Stimulated activated CD8-positive, alpha-beta memory T cell treated with anti-CD3 and anti-CD28 coated beads, Interleukin-4, amount 100 ng/mL, for 48 hours (primary cell): Measurements from ENCODE around the gene DPYD.
"Not testable (repeated sequence)": the region's sequence is repeated elsewhere in the genome, so short reads cannot be mapped to it uniquely, and the experiment has no call there.

Source experiments
- DNase-seq: peaks from one replicate; pipeline ENCODE4 v3.0.0-alpha.2; 2020

The DPYD gene

GRCh38 chr1:97258597-97258996, 662.2 kb downstream of the DPYD start:
- DNase-seq: no peak

GRCh38 chr1:97254731-97255463, 665.9 kb downstream of the DPYD start:
- no peak for DNase-seq

GRCh38 chr1:97252925-97253324, 667.9 kb downstream of the DPYD start:
- no peak for DNase-seq

- no peak for DNase-seq
Observed at GRCh38 chr1:97252076-97252475, 668.8 kb downstream of the DPYD start.

GRCh38 chr1:97247196-97247595, 673.6 kb downstream of the DPYD start:
- DNase-seq: no peak

GRCh38 chr1:97245682-97246081, 675.2 kb downstream of the DPYD start:
- DNase-seq: no peak

GRCh38 chr1:97245026-97245425, 675.8 kb downstream of the DPYD start:
- no peak for DNase-seq

- DNase-seq: no peak
Observed at GRCh38 chr1:97243973-97244560, 676.8 kb downstream of the DPYD start.

GRCh38 chr1:97238816-97239215, 682.0 kb downstream of the DPYD start:
- no peak for DNase-seq

- DNase-seq: not testable (repeated sequence)
Observed at GRCh38 chr1:97231354-97231753, 689.5 kb downstream of the DPYD start.

GRCh38 chr1:97212671-97213070, 708.2 kb downstream of the DPYD start:
- no peak for DNase-seq

- no peak for DNase-seq
Observed at GRCh38 chr1:97210307-97210706, 710.5 kb downstream of the DPYD start.

GRCh38 chr1:97209381-97209957, 711.4 kb downstream of the DPYD start:
- DNase-seq: no peak

GRCh38 chr1:97207868-97208267, 713.0 kb downstream of the DPYD start:
- DNase-seq: no peak

GRCh38 chr1:97204468-97204867, 716.4 kb downstream of the DPYD start:
- DNase-seq: no peak

GRCh38 chr1:97202481-97203380, 718.1 kb downstream of the DPYD start:
- no peak for DNase-seq

- DNase-seq: no peak
Observed at GRCh38 chr1:97201641-97202040, 719.2 kb downstream of the DPYD start.

GRCh38 chr1:97200595-97200994, 720.2 kb downstream of the DPYD start:
- no peak for DNase-seq

GRCh38 chr1:97196825-97197516, 723.9 kb downstream of the DPYD start:
- DNase-seq: no peak

- DNase-seq: no peak
Observed at GRCh38 chr1:97192872-97193572, 727.8 kb downstream of the DPYD start.

GRCh38 chr1:97190326-97190725, 730.5 kb downstream of the DPYD start:
- DNase-seq: no peak

GRCh38 chr1:97186381-97186780, 734.5 kb downstream of the DPYD start:
- DNase-seq: no peak
